ENCODE measurements around the gene SRRM5.
"Not testable (repeated sequence)": the region's sequence is repeated elsewhere in the genome, so short reads cannot be mapped to it uniquely, and the experiment has no call there.

Gene SRRM5

GRCh38 chr19:43636121-43636683, 24.3 kb downstream of the SRRM5 start:
- DNase-seq (ENCODE audit: low read depth in 2 of 3, low spot score in 2 of 3): no peak

- DNase-seq (ENCODE audit: low read depth in 2 of 3, low spot score in 2 of 3): no peak
These were observed 26.5 kb downstream of the SRRM5 start for GRCh38 chr19:43638214-43638994.

GRCh38 chr19:43638995-43639518, 27.2 kb downstream of the SRRM5 start:
- no peak for DNase-seq (ENCODE audit: low read depth in 2 of 3, low spot score in 2 of 3)

- no peak for DNase-seq (ENCODE audit: low read depth in 2 of 3, low spot score in 2 of 3)
These were observed 27.9 kb downstream of the SRRM5 start, which contains the start of gene CADM4 for GRCh38 chr19:43639519-43640423. Gene CADM4 (minus strand): TSS chr19:43639850. CDS start chr19:43639790, 60 bp downstream.

- no peak for DNase-seq (ENCODE audit: low read depth in 2 of 3, low spot score in 2 of 3)
These were observed 28.5 kb downstream of the SRRM5 start for GRCh38 chr19:43640424-43640757.

GRCh38 chr19:43641333-43641732, 29.4 kb downstream of the SRRM5 start:
- DNase-seq (ENCODE audit: low read depth in 2 of 3, low spot score in 2 of 3): no peak

- DNase-seq (ENCODE audit: low read depth in 2 of 3, low spot score in 2 of 3): no peak
These were observed 30.6 kb downstream of the SRRM5 start for GRCh38 chr19:43642531-43642930.

GRCh38 chr19:43643326-43643725, 31.4 kb downstream of the SRRM5 start:
- DNase-seq (ENCODE audit: low read depth in 2 of 3, low spot score in 2 of 3): no peak

GRCh38 chr19:43644181-43644580, 32.3 kb downstream of the SRRM5 start:
- DNase-seq (ENCODE audit: low read depth in 2 of 3, low spot score in 2 of 3): no peak

- DNase-seq (ENCODE audit: low read depth in 2 of 3, low spot score in 2 of 3): no peak
These were observed 36.7 kb downstream of the SRRM5 start for GRCh38 chr19:43648633-43649032.

- DNase-seq (ENCODE audit: low read depth in 2 of 3, low spot score in 2 of 3): no peak
These were observed 37.6 kb downstream of the SRRM5 start for GRCh38 chr19:43649514-43649913.

GRCh38 chr19:43650276-43650675, 38.4 kb downstream of the SRRM5 start:
- not testable (repeated sequence) for DNase-seq (ENCODE audit: low read depth in 2 of 3, low spot score in 2 of 3)

- no peak for DNase-seq (ENCODE audit: low read depth in 2 of 3, low spot score in 2 of 3)
These were observed 40.1 kb downstream of the SRRM5 start for GRCh38 chr19:43651758-43652545.

- DNase-seq (ENCODE audit: low read depth in 2 of 3, low spot score in 2 of 3): no peak
These were observed 40.6 kb downstream of the SRRM5 start for GRCh38 chr19:43652546-43652874.

- DNase-seq (ENCODE audit: low read depth in 2 of 3, low spot score in 2 of 3): no peak
These were observed 44.5 kb downstream of the SRRM5 start for GRCh38 chr19:43656436-43656835.

GRCh38 chr19:43658001-43658400, 46.1 kb downstream of the SRRM5 start:
- DNase-seq (ENCODE audit: low read depth in 2 of 3, low spot score in 2 of 3): no peak

- DNase-seq (ENCODE audit: low read depth in 2 of 3, low spot score in 2 of 3): no peak
These were observed 46.6 kb downstream of the SRRM5 start for GRCh38 chr19:43658494-43658893.

GRCh38 chr19:43660301-43660970, 48.5 kb downstream of the SRRM5 start:
- no peak for DNase-seq (ENCODE audit: low read depth in 2 of 3, low spot score in 2 of 3)

GRCh38 chr19:43660971-43661360, 49.1 kb downstream of the SRRM5 start:
- DNase-seq (ENCODE audit: low read depth in 2 of 3, low spot score in 2 of 3): no peak

GRCh38 chr19:43662487-43662886, 50.6 kb downstream of the SRRM5 start:
- no peak for DNase-seq (ENCODE audit: low read depth in 2 of 3, low spot score in 2 of 3)

Data from activated CD8-positive, alpha-beta memory T cell treated with anti-CD3 and anti-CD28 coated beads for 48 hours (primary cell).